GM12873 (cell line): ENCODE data around the gene CD8A.

Experiments used
- TF ChIP-seq, protein P1 (sequence below): IDR thresholded peaks from 2 replicates; pipeline ENCODE4 v1.5.1; 2012; ENCODE audit warnings: low read depth, mild to moderate bottlenecking, moderate library complexity, low read length, control low read depth; ENCODE audit not compliant: insufficient read depth; ENCODE audit errors: missing control alignments

Gene CD8A

DNA sequence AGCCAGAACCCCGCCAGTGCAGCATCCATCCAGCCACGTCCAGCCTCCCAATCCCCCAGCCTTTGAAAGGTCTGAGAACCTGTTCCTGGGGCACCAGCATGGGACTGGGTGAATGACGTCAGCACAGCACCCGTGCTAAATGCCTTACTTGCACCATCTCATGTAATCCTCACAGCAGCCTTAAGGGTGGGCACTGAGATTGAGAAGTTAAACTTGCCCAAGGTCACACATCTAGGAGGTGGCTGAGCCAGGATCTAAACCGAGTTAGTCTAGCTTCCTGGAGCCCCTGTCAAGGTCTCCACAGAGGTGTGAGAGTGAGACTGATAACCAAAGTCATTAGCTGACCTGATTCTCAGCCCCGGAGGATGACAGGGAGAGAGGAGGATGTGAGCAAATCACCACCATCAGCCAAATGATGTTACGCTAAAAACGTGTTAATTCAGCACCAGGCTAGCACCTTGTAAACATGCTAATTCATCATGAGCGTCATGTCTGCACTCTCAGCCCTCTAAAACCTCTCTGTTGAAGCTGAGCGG lies 4.6 kb downstream of the CD8A start:
- TF ChIP-seq, protein P1, sequence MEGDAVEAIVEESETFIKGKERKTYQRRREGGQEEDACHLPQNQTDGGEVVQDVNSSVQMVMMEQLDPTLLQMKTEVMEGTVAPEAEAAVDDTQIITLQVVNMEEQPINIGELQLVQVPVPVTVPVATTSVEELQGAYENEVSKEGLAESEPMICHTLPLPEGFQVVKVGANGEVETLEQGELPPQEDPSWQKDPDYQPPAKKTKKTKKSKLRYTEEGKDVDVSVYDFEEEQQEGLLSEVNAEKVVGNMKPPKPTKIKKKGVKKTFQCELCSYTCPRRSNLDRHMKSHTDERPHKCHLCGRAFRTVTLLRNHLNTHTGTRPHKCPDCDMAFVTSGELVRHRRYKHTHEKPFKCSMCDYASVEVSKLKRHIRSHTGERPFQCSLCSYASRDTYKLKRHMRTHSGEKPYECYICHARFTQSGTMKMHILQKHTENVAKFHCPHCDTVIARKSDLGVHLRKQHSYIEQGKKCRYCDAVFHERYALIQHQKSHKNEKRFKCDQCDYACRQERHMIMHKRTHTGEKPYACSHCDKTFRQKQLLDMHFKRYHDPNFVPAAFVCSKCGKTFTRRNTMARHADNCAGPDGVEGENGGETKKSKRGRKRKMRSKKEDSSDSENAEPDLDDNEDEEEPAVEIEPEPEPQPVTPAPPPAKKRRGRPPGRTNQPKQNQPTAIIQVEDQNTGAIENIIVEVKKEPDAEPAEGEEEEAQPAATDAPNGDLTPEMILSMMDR, result no peak

DNA sequence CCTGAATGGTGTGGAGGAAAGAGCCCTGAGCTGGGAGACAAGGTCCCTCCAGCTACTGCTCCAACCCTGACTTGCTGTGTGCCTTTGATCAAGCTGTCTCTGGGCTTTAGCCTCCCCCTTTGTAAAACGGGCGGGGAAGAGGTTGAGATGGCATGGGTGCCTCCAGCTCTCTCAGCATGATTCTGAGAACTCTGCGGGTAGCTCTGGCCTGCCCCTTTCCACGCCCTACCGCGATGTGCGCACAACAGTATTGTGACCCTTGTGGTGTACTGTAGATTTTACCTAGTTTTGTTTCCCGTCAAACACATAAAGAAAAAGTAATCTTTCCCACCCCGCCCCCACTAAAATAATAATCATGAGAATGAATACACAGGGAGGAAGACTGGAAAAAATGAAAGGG lies 5.3 kb downstream of the CD8A start:
- TF ChIP-seq, protein P1, result no peak

- TF ChIP-seq, protein P1, result no peak
These were observed 6.9 kb downstream of the CD8A start for GRCh38 chr2:86783615-86784339.

DNA sequence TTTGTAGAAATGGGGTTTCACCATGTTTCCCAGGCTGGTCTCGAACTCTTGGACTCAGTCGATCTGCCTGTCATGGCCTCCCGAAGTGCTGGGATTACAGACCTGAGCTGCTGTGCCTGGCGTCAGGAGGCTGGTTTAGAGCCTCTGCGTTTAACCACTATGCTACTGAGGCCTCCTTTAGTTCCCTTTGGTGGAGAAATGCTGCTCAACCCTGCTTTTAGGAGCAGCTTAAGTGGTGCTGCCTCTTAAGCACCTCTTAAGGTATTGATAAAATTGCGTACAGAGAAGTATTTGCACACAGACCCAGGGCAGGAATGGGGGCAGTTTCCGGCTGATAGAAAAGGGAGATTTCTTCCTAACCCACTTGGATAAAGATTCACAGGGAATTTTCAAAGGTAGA lies 8.0 kb downstream of the CD8A start:
- TF ChIP-seq, protein P1, result no peak

GRCh38 chr2:86781363-86781762 lies 9.3 kb downstream of the CD8A start:
- TF ChIP-seq, protein P1, result no peak

DNA sequence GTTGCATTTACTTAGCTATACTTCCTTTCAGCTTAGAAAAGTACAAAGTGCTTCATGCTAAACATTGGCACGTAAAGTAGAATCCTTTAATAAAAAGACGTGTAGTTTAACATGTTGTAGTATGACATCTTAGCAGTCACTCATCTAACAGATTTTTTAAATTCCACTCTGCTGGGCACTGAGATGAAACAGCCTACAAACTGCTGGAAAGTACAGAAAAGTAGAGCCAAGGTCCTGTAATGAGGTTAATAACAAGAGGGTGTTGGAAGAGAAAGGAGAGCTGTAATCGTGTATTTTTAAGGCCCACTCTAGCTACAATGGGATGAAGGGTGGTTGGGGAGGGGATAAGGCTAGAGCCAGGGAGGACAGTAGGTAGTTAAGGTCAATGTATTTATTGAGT lies 10.7 kb downstream of the CD8A start:
- TF ChIP-seq, protein P1, result no peak

GRCh38 chr2:86778957-86779356 lies 11.8 kb downstream of the CD8A start:
- TF ChIP-seq, protein P1, result no peak
